Duodenal mucosa (tissue), 2 donors: ENCODE measurements around the gene TRERF1.
"Not testable (repeated sequence)": the region's sequence is repeated elsewhere in the genome, so short reads cannot be mapped to it uniquely, and the experiment has no call there.

Experiments used
- H3K27ac ChIP-seq: one replicate; pipeline ENCODE4 v1.7.0; 2013; ENCODE audit warnings: low read depth, low read length
- H3K27me3 ChIP-seq, 2 donors: one replicate each; pipeline ENCODE4 v1.7.0; 2013; ENCODE audit warnings: low read length in 2 of 2, control low read depth in 1 of 2; ENCODE audit not compliant: insufficient read depth in 2 of 2, control insufficient read depth in 1 of 2
- H3K36me3 ChIP-seq, 2 donors: one replicate each; pipeline ENCODE4 v1.7.0; 2013; ENCODE audit warnings: low read length in 2 of 2, control low read depth in 1 of 2; ENCODE audit not compliant: insufficient read depth in 2 of 2, control insufficient read depth in 1 of 2
- H3K4me1 ChIP-seq, 2 donors: one replicate each; pipeline ENCODE4 v1.7.0; 2013; ENCODE audit warnings: low read length in 2 of 2, control low read depth in 1 of 2; ENCODE audit not compliant: insufficient read depth in 2 of 2, control insufficient read depth in 1 of 2
- H3K4me3 ChIP-seq, 2 donors: one replicate each; pipeline ENCODE4 v1.7.0; 2013; ENCODE audit warnings: low read length in 2 of 2, low read depth in 1 of 2
- H3K9ac ChIP-seq, 2 donors: one replicate each; pipeline ENCODE4 v1.7.0; 2013; ENCODE audit warnings: low read length in 2 of 2, low read depth in 1 of 2
- H3K9me3 ChIP-seq, 2 donors: one replicate each; pipeline ENCODE4 v1.7.0; 2013; ENCODE audit warnings: low read length in 2 of 2, control low read depth in 1 of 2; ENCODE audit not compliant: control insufficient read depth in 1 of 2

The TRERF1 gene

DNA sequence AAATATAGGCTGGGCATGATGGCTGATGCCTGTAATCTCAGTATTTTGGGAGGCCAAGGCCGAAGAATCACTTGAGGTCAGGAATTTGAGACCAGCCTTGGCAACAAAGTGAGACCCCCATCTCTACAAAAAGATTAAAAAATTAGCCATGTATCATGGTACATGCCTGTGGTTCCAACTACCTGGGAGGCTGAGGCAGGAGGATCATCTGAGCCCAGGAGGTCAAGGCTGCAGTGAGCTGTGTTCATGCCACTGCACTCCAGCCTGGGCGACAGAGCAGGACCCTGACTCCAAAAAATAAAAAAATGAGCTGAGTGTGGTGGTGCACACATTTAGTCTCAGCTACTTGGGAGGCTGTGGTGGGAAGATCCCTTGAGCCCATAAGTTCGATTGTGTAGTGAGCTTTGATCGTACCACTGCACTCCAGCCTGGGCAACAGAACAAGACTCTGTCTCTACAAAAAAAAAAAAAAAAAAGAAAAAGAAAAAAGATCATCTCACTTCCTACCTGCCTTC, 246.9 kb downstream of the TRERF1 start:
- Histone ChIP-seq H3K9ac (no peak overlapping the region), H3K27ac (no peak overlapping the region), H3K36me3 (peaks cover 10 to 28% of the 10 kb centered on the region in 2 donors)

DNA sequence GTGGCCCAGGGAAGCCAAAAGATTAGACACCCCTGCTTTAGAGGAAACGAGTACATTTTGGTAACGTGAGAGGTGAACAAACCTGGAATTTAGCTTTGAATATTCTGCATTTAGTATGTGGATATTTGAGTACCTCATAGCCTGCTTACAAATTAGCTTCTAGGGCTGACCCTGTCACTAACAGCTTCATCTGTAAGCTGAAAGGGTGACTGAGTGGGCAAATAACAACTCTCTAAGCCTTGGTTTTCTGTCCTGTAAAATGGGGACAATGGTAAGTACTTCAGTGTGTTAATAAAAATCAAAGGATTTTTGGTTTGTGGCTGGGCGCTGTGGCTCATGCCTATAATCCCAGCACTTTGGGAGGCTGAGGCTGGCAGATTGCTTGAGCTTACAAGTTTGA, 248.5 kb downstream of the TRERF1 start:
- Histone ChIP-seq H3K27ac (no peak overlapping the region), H3K9me3 (peaks cover 0 to 3% of the 10 kb centered on the region in 2 donors), H3K4me3 (no peak overlapping the region), H3K36me3 (peaks cover 2 to 12% of the 10 kb centered on the region in 2 donors), H3K9ac (no peak overlapping the region), H3K27me3 (no peaks in the 10 kb centered on the region), H3K4me1 (peaks cover 8 to 12% of the 10 kb centered on the region in 2 donors)

More for the DNA sequence above, 246.9 kb downstream of the TRERF1 start:
- Histone ChIP-seq H3K4me1 (peaks cover 8 to 11% of the 10 kb centered on the region in 2 donors), H3K9me3 (no peaks in the 10 kb centered on the region), H3K27me3 (no peaks in the 10 kb centered on the region), H3K4me3 (peak overlapping the region in 1 of 2 donors; percentile 43)

DNA sequence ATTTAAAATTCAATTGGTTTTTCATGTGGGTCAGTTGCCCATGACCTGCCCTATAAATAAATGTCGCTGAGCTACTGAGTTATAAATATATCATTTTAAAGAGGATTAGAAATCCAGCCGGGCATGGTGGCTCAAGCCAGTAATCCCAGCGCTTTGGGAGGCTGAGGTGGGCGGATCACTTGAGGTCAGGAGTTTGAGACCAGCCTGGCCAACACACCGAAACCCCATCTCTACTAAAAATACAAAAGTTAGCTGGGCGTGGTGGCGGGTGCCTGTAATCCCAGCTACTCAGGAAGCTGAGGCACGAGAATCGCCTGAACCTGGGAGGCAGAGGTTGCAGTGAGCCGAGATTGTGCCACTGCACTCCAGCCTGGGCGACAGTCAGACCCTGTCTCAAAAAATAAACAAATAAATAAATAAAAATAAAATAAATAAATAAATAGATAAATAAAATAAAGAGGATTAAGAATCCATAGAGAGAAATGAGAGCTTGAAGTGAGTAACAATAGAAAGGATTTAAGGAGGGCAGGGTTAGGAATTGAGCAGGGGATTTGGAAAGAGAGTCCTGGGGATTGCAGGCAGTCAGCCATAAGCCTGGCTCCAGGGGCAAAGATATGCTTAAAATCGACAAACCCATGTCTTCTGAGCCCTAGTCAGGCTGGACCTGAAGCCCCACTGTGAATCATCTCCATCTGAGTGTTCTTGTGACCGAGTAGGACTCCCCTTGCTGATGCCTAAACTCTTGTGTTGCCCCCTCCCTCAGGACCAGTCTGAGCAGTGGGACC, 249.4 kb downstream of the TRERF1 start:
- not testable (repeated sequence) for H3K9me3 ChIP-seq, H3K9ac ChIP-seq, H3K4me3 ChIP-seq, H3K27ac ChIP-seq, H3K27me3 ChIP-seq, H3K36me3 ChIP-seq
- H3K4me1 ChIP-seq, result peaks cover 16 to 20% of the 10 kb centered on the region in 2 donors

- Histone ChIP-seq H3K9ac (no peak overlapping the region), H3K9me3 (peaks cover 0 to 3% of the 10 kb centered on the region in 2 donors), H3K27me3 (no peaks in the 10 kb centered on the region), H3K4me3 (no peak overlapping the region), H3K4me1 (peaks cover 16 to 21% of the 10 kb centered on the region in 2 donors), H3K27ac (no peak overlapping the region), H3K36me3 (peaks cover 0 to 3% of the 10 kb centered on the region in 2 donors)
Measured at GRCh38 chr6:42201382-42201781, 250.3 kb downstream of the TRERF1 start.

DNA sequence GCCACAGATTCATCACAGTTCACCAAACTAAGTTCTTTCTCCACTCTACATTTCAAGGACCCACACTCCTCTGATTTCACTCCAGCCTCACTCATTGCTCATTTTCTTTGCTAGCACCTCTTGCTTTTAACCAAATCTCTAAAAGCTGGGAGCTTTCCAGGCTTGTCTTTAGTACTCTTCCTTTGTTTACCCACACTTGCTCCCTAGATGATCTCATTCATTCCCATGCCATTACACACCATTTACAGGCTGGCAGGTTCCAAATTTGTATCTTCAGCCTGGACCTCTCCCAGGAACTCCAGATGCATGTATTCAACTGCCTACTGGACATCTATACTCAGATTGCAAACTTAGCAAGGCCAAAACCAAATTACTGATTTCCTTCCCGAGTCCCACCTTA, 251.7 kb downstream of the TRERF1 start:
- H3K27ac ChIP-seq, result no peak overlapping the region
- H3K4me1 ChIP-seq, result peaks cover 13 to 21% of the 10 kb centered on the region in 2 donors
- no peak overlapping the region for H3K4me3 ChIP-seq

GRCh38 chr6:42199106-42199981, 252.4 kb downstream of the TRERF1 start:
- Histone ChIP-seq H3K9ac (no peak overlapping the region), H3K4me1 (peaks cover 9 to 15% of the 10 kb centered on the region in 2 donors), H3K27me3 (no peaks in the 10 kb centered on the region), H3K4me3 (no peak overlapping the region), H3K36me3 (no peaks in the 10 kb centered on the region), H3K27ac (no peak overlapping the region), H3K9me3 (peaks cover 0 to 3% of the 10 kb centered on the region in 2 donors)

More for the DNA sequence above, 251.7 kb downstream of the TRERF1 start:
- Histone ChIP-seq H3K9me3 (peaks cover 0 to 3% of the 10 kb centered on the region in 2 donors), H3K36me3 (no peaks in the 10 kb centered on the region), H3K9ac (no peak overlapping the region), H3K27me3 (no peaks in the 10 kb centered on the region)

GRCh38 chr6:42197555-42198362, 254.0 kb downstream of the TRERF1 start:
- Histone ChIP-seq H3K36me3 (no peaks in the 10 kb centered on the region), H3K27me3 (no peaks in the 10 kb centered on the region), H3K9ac (no peak overlapping the region), H3K27ac (no peak overlapping the region), H3K9me3 (peaks cover 0 to 3% of the 10 kb centered on the region in 2 donors), H3K4me3 (no peak overlapping the region), H3K4me1 (peaks cover 9 to 15% of the 10 kb centered on the region in 2 donors)

DNA sequence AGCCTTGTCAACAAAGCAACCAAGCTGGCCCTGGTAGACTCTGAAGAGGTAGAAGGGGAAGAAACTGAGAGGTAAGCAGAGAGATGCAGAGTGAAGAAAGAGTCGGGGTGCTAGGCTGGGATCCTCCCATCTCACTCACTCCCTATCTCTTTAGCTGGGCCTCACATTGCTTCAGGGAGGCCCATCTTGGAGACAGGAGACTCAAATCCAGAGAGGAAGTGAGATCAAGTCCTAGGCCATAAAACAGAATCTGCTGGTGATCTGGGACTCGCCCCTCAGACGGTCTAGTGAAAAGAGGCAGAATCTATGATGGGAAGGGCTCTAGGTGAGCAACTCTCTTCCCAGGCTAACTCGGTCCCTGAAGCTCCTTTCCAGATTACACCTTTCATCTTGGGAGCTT, 256.3 kb downstream of the TRERF1 start:
- H3K4me1 ChIP-seq, result peaks cover 9 to 10% of the 10 kb centered on the region in 2 donors

DNA sequence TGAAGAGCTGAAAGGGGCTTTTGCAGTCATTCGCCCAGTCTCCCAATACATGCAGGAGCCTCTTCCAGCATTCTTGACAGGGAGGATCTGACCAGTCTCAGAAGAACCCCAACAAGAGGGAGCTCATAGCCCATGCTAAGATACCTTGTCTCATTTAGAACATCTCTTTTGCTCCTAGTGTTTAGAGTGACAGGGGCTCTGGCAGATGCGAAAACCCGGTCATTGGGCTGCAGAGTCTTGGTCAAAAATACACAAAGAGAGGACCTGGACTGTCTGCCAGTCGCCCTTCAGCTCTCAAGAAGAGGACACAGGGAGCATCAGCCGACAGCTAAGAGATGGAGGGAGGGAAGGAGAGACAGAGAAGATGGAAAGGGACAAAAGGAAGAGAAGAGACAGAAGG, 257.7 kb downstream of the TRERF1 start:
- Histone ChIP-seq H3K9me3 (no peaks in the 10 kb centered on the region), H3K9ac (no peak overlapping the region), H3K36me3 (no peaks in the 10 kb centered on the region), H3K27me3 (no peaks in the 10 kb centered on the region), H3K4me1 (peaks cover 9 to 10% of the 10 kb centered on the region in 2 donors), H3K27ac (no peak overlapping the region), H3K4me3 (no peak overlapping the region)

More for the DNA sequence above, 256.3 kb downstream of the TRERF1 start:
- no peaks in the 10 kb centered on the region for H3K36me3 ChIP-seq
- no peak overlapping the region for H3K4me3 ChIP-seq
- no peak overlapping the region for H3K9ac ChIP-seq
- peaks cover 0 to 3% of the 10 kb centered on the region in 2 donors for H3K9me3 ChIP-seq
- no peak overlapping the region for H3K27ac ChIP-seq
- H3K27me3 ChIP-seq, result no peaks in the 10 kb centered on the region
